SK-N-MC (cell line): ENCODE results near the gene IFFO2.

Experiments used
- DNase-seq: peaks from one replicate; pipeline ENCODE4 v3.0.0-alpha.2; 2011; ENCODE audit warnings: low read depth, low spot score
- H3K27ac ChIP-seq: fragments of 200-600 bp; sonication (generic); 2 replicates; pipeline ENCODE4 v1.5.1; 2016; ENCODE audit warnings: mixed run types
- H3K36me3 ChIP-seq: fragments of 200-600 bp; sonication (generic); 2 replicates; pipeline ENCODE4 v1.6.1; 2017; ENCODE audit warnings: antibody characterized with exemption, low read length, mixed read lengths; ENCODE audit not compliant: insufficient read depth
- H3K4me3 ChIP-seq: fragments of 200-600 bp; sonication (generic); 2 replicates; pipeline ENCODE4 v1.5.1; 2016
- H3K9ac ChIP-seq: fragments of 200-600 bp; sonication (generic); 2 replicates; pipeline ENCODE4 v1.8.0; 2017; ENCODE audit warnings: mixed run types, mixed read lengths; ENCODE audit not compliant: insufficient read length
- H3K9me3 ChIP-seq: fragments of 200-600 bp; sonication (generic); 2 replicates; pipeline ENCODE4 v1.6.1; 2017; ENCODE audit warnings: low read depth, mild to moderate bottlenecking, antibody characterized with exemption, low read length, moderate library complexity, mixed read lengths
- EZH2 ChIP-seq: fragments of 200-600 bp; sonication (generic); IDR thresholded peaks from one replicate; pipeline ENCODE4 v1.6.1; 2017; ENCODE audit warnings: antibody characterized with exemption
- FOXP2 ChIP-seq: optimal IDR thresholded peaks from 2 replicates; pipeline ENCODE3; 2011; ENCODE audit warnings: mild to moderate bottlenecking, moderate library complexity; ENCODE audit not compliant: insufficient read depth; ENCODE audit errors: extremely low read length, control extremely low read depth
- POLR2AphosphoS5 ChIP-seq: IDR thresholded peaks from 2 replicates; pipeline ENCODE4 v1.6.1; 2012; ENCODE audit warnings: mild to moderate bottlenecking, low read depth, low read length, borderline replicate concordance

The IFFO2 gene

GRCh38 chr1:18949686-18950400 is 6.6 kb downstream of the IFFO2 start:
- Histone ChIP-seq H3K36me3 (no peaks in the 10 kb centered on the region), H3K4me3 (peak overlapping the region; percentile 76), H3K9me3 (no peaks in the 10 kb centered on the region), H3K27ac (peak overlapping the region; percentile 99), H3K9ac (peak overlapping the region; percentile 75)
- TF ChIP-seq POLR2AphosphoS5 (peak; percentile 41; the same call in 1 of the 2 replicates), EZH2 (no peak), FOXP2 (no peak)
- DNase-seq: peak; percentile 78

- Histone ChIP-seq H3K4me3 (peak overlapping the region; percentile 76), H3K36me3 (no peaks in the 10 kb centered on the region), H3K27ac (peak overlapping the region; percentile 99), H3K9me3 (no peaks in the 10 kb centered on the region), H3K9ac (peak overlapping the region; percentile 15)
- DNase-seq: no peak
- TF ChIP-seq FOXP2 (no peak), EZH2 (no peak), POLR2AphosphoS5 (no peak)
Observed at GRCh38 chr1:18948913-18949685, 7.4 kb downstream of the IFFO2 start.

DNA sequence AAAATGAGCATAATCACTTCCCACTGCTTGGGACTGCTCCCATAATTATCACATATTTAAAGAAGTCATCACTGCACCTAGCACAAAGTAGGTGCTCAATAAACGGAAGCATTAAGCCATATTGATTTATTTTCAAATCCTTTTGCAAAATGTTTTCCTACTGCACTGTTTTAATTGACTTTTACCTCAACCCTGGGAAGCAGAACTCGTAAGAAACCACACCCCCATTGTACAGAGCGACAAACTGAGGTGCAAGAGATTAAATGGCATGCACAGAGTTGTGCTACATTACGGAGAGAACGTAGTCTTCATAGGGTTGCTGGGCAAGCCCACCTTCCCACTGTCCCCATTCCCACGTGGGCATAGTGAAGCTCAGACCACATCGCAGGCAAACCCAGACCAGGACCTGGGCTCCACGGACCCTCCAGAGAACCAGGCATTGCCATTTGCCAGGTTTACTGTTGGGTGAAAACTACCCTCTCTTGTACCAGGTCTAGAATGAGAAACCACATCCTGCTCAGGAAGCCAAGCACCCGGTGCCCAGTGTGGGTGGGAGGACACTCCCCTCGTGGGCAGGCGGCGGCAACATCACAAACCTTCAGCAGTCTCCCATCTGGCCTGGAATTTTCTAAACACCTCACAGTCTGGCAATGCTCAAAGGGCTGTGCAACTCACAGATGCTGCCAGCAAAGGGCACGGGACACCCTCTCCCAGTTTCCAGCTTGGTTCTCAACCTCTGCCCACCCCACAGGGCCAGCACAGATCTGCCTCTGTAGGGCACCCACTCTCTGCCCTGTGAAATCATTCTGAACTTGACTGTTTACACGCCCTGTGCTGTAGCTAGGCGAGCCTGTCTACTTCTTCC is 8.2 kb downstream of the IFFO2 start:
- Histone ChIP-seq H3K36me3 (no peaks in the 10 kb centered on the region), H3K9ac (peak overlapping the region; percentile 15), H3K4me3 (peak overlapping the region; percentile 63; the same call in 1 of the 2 replicates), H3K27ac (peak overlapping the region; percentile 99), H3K9me3 (no peaks in the 10 kb centered on the region)
- no peak for DNase-seq
- TF ChIP-seq EZH2: no peak
- no peak for TF ChIP-seq FOXP2
- TF ChIP-seq POLR2AphosphoS5: no peak

GRCh38 chr1:18947570-18947969 is 8.9 kb downstream of the IFFO2 start:
- no peaks in the 10 kb centered on the region for H3K36me3 ChIP-seq
- peak overlapping the region; percentile 63 for H3K4me3 ChIP-seq
- DNase-seq: no peak
- TF ChIP-seq POLR2AphosphoS5 (no peak), FOXP2 (no peak), EZH2 (no peak)
- H3K9ac ChIP-seq: no peak overlapping the region
- H3K9me3 ChIP-seq: no peaks in the 10 kb centered on the region
- peak overlapping the region; percentile 99 for H3K27ac ChIP-seq

- peak overlapping the region; percentile 43 for H3K9ac ChIP-seq
- peak overlapping the region; percentile 99 for H3K27ac ChIP-seq
Observed at GRCh38 chr1:18946550-18947381, 9.7 kb downstream of the IFFO2 start.

GRCh38 chr1:18945401-18945849 is 11.1 kb downstream of the IFFO2 start:
- no peaks in the 10 kb centered on the region for H3K36me3 ChIP-seq
- DNase-seq: peak; percentile 84
- TF ChIP-seq POLR2AphosphoS5 (peak; percentile 64), EZH2 (no peak), FOXP2 (peak; percentile 68)
- peak overlapping the region; percentile 63 for H3K4me3 ChIP-seq
- H3K9ac ChIP-seq: no peak overlapping the region
- H3K27ac ChIP-seq: peak overlapping the region; percentile 90
- no peaks in the 10 kb centered on the region for H3K9me3 ChIP-seq

More at GRCh38 chr1:18946550-18947381, 9.7 kb downstream of the IFFO2 start:
- H3K36me3 ChIP-seq: no peaks in the 10 kb centered on the region
- H3K4me3 ChIP-seq: peak overlapping the region; percentile 63
- no peak for DNase-seq
- no peaks in the 10 kb centered on the region for H3K9me3 ChIP-seq
- TF ChIP-seq POLR2AphosphoS5 (no peak), EZH2 (no peak), FOXP2 (no peak)

DNA sequence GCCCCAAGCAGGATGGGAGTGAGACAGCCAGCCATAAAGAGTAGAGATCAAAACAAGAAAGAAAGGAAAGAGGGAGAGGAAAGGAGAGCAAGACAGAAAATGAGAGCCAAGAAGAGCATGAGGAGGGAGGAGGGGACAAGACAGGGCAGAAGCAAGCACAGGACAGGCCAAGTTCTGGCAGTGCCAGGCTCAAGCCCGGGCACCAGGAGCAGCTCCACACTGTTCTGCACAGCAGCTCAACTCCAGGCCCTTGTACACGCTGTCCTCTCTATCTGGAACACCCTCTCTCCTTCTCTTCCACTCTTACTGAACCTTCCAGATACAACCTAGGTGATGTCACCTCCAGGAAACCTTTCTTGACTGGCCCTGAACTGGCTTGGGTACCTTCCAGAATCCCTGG is 11.7 kb downstream of the IFFO2 start:
- TF ChIP-seq FOXP2 (no peak), EZH2 (no peak), POLR2AphosphoS5 (no peak)
- DNase-seq: no peak
- H3K27ac ChIP-seq: peak overlapping the region; percentile 90
- H3K9me3 ChIP-seq: no peaks in the 10 kb centered on the region
- no peaks in the 10 kb centered on the region for H3K36me3 ChIP-seq
- H3K9ac ChIP-seq: peak overlapping the region; percentile 47
- H3K4me3 ChIP-seq: peak overlapping the region; percentile 63
